Iris pigment epithelial cell (primary cell): ENCODE results near the gene C4BPA.

Experiments used
- DNase-seq: peaks from one replicate; pipeline ENCODE4 v3.0.0-alpha.2; 2011; ENCODE audit warnings: low read depth

The C4BPA gene

GRCh38 chr1:207124389-207124788 is 20.4 kb downstream of the C4BPA start:
- DNase-seq, result no peak

- DNase-seq, result no peak
Observed at GRCh38 chr1:207128336-207128921, 24.4 kb downstream of the C4BPA start.

- no peak for DNase-seq
Observed at GRCh38 chr1:207129053-207129452, 25.0 kb downstream of the C4BPA start.

GRCh38 chr1:207130252-207131036 is 26.4 kb downstream of the C4BPA start:
- no peak for DNase-seq

GRCh38 chr1:207131163-207131562 is 27.1 kb downstream of the C4BPA start:
- no peak for DNase-seq

- no peak for DNase-seq
Observed at GRCh38 chr1:207134581-207134980, 30.5 kb downstream of the C4BPA start.

GRCh38 chr1:207139616-207140015 is 35.6 kb downstream of the C4BPA start:
- DNase-seq, result no peak

- DNase-seq, result peak; percentile 60
Observed at GRCh38 chr1:207140536-207140935, 36.5 kb downstream of the C4BPA start.

- DNase-seq, result no peak
Observed at GRCh38 chr1:207145401-207146058, 41.5 kb downstream of the C4BPA start.

GRCh38 chr1:207151920-207152319 is 47.9 kb downstream of the C4BPA start:
- DNase-seq, result no peak

GRCh38 chr1:207152792-207153468 is 48.9 kb downstream of the C4BPA start:
- DNase-seq, result no peak

- DNase-seq, result no peak
Observed at GRCh38 chr1:207155028-207155427, 51.0 kb downstream of the C4BPA start.

GRCh38 chr1:207156095-207156494 is 52.1 kb downstream of the C4BPA start:
- DNase-seq, result no peak

- peak; percentile 49 for DNase-seq
Observed at GRCh38 chr1:207156826-207157225, 52.8 kb downstream of the C4BPA start.

- no peak for DNase-seq
Observed at GRCh38 chr1:207164086-207164485, 60.1 kb downstream of the C4BPA start.

GRCh38 chr1:207172321-207172720 is 68.3 kb downstream of the C4BPA start:
- no peak for DNase-seq

- no peak for DNase-seq
Observed at GRCh38 chr1:207172885-207173284, 68.9 kb downstream of the C4BPA start.

- DNase-seq, result no peak
Observed at GRCh38 chr1:207173396-207173795, 69.4 kb downstream of the C4BPA start.

- DNase-seq, result no peak
Observed at GRCh38 chr1:207174913-207175312, 70.9 kb downstream of the C4BPA start.

GRCh38 chr1:207179036-207179435 is 75.0 kb downstream of the C4BPA start:
- DNase-seq, result no peak

GRCh38 chr1:207181847-207182246 is 77.8 kb downstream of the C4BPA start:
- DNase-seq, result peak; percentile 38

- DNase-seq, result peak; percentile 82
Observed at GRCh38 chr1:207186503-207186902, 82.5 kb downstream of the C4BPA start.

GRCh38 chr1:207188901-207189300 is 84.9 kb downstream of the C4BPA start:
- no peak for DNase-seq
